ENCODE results near the gene MEAK7. TPM values are rescaled to one million over a fixed set of nuclear protein-coding genes. Genes with fewer than 3 reads are reported as not detected.

The MEAK7 gene
- total RNA-seq, 2 donors from 2014 or later: 13.8 to 23.2 TPM

GRCh38 chr16:84496991-84497390, 7.5 kb downstream of the MEAK7 start:
- TF ChIP-seq CTCF (IDR thresholded peaks at IDR 0.05): no peak
- H3K36me3 ChIP-seq: peaks cover 19% of the 10 kb centered on the region
- no peaks in the 10 kb centered on the region for H3K4me1 ChIP-seq (ENCODE audit: control insufficient read depth in 1 of 2, low read depth in 2 of 2)
- H3K27ac ChIP-seq: no peak overlapping the region
- no peak overlapping the region for H3K4me3 ChIP-seq
- H3K27me3 ChIP-seq (replicated peaks; ENCODE audit: insufficient read depth): no peaks in the 10 kb centered on the region
- DNase-seq (ENCODE audit: low spot score) (no peak), ATAC-seq (ENCODE audit: insufficient number of reproducible peaks, low FRiP score, low read depth) (no peak)
- no peaks in the 10 kb centered on the region for H3K9me3 ChIP-seq

GRCh38 chr16:84495506-84495905, 9.0 kb downstream of the MEAK7 start:
- H3K27me3 ChIP-seq (replicated peaks; ENCODE audit: insufficient read depth): no peaks in the 10 kb centered on the region
- DNase-seq (ENCODE audit: low spot score) (no peak), ATAC-seq (ENCODE audit: insufficient number of reproducible peaks, low FRiP score, low read depth) (no peak)
- no peak overlapping the region for H3K4me3 ChIP-seq
- H3K27ac ChIP-seq: no peak overlapping the region
- H3K4me1 ChIP-seq (ENCODE audit: control insufficient read depth in 1 of 2, low read depth in 2 of 2): no peaks in the 10 kb centered on the region
- peaks cover 19% of the 10 kb centered on the region for H3K36me3 ChIP-seq
- H3K9me3 ChIP-seq: no peaks in the 10 kb centered on the region
- TF ChIP-seq CTCF (IDR thresholded peaks at IDR 0.05): no peak

- TF ChIP-seq CTCF (IDR thresholded peaks at IDR 0.05): no peak
- Histone ChIP-seq H3K27me3 (replicated peaks; ENCODE audit: insufficient read depth) (no peaks in the 10 kb centered on the region), H3K4me3 (no peak overlapping the region), H3K36me3 (peaks cover 10% of the 10 kb centered on the region), H3K9me3 (no peaks in the 10 kb centered on the region), H3K4me1 (ENCODE audit: control insufficient read depth in 1 of 2, low read depth in 2 of 2) (no peaks in the 10 kb centered on the region), H3K27ac (no peak overlapping the region)
- no peak for ATAC-seq (ENCODE audit: insufficient number of reproducible peaks, low FRiP score, low read depth)
- no peak for DNase-seq (ENCODE audit: low spot score)
These were observed 15.3 kb downstream of the MEAK7 start for GRCh38 chr16:84489131-84489530.

GRCh38 chr16:84487358-84487757, 17.1 kb downstream of the MEAK7 start:
- DNase-seq (ENCODE audit: low spot score): no peak
- Histone ChIP-seq H3K27me3 (replicated peaks; ENCODE audit: insufficient read depth) (no peaks in the 10 kb centered on the region), H3K4me3 (no peak overlapping the region), H3K4me1 (ENCODE audit: control insufficient read depth in 1 of 2, low read depth in 2 of 2) (no peaks in the 10 kb centered on the region), H3K9me3 (no peaks in the 10 kb centered on the region), H3K36me3 (peaks cover 10% of the 10 kb centered on the region), H3K27ac (no peak overlapping the region)
- TF ChIP-seq CTCF (IDR thresholded peaks at IDR 0.05): no peak
- ATAC-seq (ENCODE audit: insufficient number of reproducible peaks, low FRiP score, low read depth): no peak

- no peaks in the 10 kb centered on the region for H3K4me1 ChIP-seq (ENCODE audit: control insufficient read depth in 1 of 2, low read depth in 2 of 2)
- peaks cover 10% of the 10 kb centered on the region for H3K36me3 ChIP-seq
- H3K27ac ChIP-seq: no peak overlapping the region
- no peaks in the 10 kb centered on the region for H3K9me3 ChIP-seq
- TF ChIP-seq CTCF (IDR thresholded peaks at IDR 0.05): no peak
- ATAC-seq (ENCODE audit: insufficient number of reproducible peaks, low FRiP score, low read depth): no peak
- H3K27me3 ChIP-seq (replicated peaks; ENCODE audit: insufficient read depth): no peaks in the 10 kb centered on the region
- DNase-seq (ENCODE audit: low spot score): no peak
- no peak overlapping the region for H3K4me3 ChIP-seq
These were observed 17.8 kb downstream of the MEAK7 start for GRCh38 chr16:84486551-84487235.
